ENCODE data around the gene PCLO.
"Not testable (repeated sequence)": the region's sequence is repeated elsewhere in the genome, so short reads cannot be mapped to it uniquely, and the experiment has no call there.

The PCLO gene

DNA sequence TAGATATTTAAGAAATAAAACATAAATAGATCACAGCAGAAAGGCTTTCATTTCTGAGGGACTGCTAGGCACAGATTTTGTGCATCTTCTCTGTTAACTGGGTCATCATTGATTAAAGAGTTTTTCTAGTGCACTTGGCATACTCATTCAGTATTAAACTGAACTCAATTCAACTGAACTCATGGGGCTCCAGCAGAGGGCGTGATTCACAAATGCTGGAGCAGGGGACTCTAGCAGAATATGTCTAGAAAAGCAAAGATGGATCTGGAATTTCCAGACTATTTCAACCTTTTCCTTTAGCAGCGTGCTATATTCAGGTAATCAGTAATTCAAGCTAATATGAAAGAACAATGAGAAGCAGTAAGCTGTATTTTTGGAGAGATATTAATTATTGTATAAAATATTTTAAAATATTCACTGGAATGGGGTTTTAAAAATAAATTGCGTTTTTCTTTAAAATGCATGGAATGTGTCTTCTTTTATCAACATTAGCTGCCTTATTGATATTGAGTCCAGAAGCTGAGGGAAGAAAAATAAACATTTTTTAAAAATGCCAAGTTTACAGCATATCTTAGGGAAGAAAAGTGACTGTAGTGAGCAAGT, 422.3 kb downstream of the PCLO start:
- Mint-ChIP-seq H3K27ac (no peak overlapping the region), H3K36me3 (no peaks in the 10 kb centered on the region), H3K4me1 (no peaks in the 10 kb centered on the region), H3K4me3 (no peak overlapping the region), H3K9me3 (no peaks in the 10 kb centered on the region)
- ATAC-seq: no peak
- no peak for DNase-seq (ENCODE audit: low spot score in 2 of 2)

DNA sequence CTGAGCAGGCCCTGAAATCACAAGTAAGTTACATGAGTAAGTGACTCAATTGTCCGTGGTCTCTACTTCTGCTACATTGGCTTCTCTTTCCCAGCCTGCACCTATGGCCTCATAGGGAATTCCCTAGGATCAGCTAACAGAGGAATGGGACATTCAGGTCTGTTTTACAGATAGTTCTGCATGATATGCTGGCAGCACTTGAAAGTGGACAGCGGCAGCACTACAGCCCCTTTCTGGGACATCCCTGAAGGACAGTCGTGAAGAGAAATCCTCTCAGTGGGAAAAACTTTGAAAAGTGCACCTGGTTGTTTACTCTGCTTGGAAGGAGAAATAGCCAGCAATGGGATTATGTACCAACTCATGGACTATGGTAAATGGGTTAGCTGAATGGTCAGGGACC, 426.1 kb downstream of the PCLO start:
- Mint-ChIP-seq H3K4me1 (no peaks in the 10 kb centered on the region), H3K27ac (no peak overlapping the region), H3K4me3 (no peak overlapping the region), H3K9me3 (no peaks in the 10 kb centered on the region), H3K36me3 (no peaks in the 10 kb centered on the region)
- DNase-seq (ENCODE audit: low spot score in 2 of 2) (no peak), ATAC-seq (no peak)

DNA sequence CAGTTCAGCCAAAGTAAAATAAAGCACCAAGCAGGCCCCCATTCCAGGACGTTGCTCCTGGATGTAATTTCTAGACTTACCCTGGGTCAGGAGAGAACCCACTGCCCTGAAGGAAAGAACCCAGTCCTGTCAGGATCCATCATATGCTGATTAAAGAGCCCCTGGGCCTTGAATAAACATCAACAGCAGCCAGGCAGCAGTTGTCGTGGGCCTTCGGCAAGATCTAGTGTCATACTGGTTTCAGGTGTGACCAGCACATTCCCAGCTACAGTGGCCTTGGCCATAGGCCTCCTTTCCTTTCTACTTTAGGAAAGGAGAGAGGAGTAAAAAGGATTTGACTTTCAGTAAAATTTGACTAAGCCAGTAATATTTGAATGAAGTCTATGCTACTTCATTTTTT, 430.0 kb downstream of the PCLO start:
- Mint-ChIP-seq H3K9me3 (no peaks in the 10 kb centered on the region), H3K4me3 (no peak overlapping the region), H3K4me1 (no peaks in the 10 kb centered on the region), H3K36me3 (no peaks in the 10 kb centered on the region), H3K27ac (no peak overlapping the region)
- ATAC-seq (no peak), DNase-seq (ENCODE audit: low spot score in 2 of 2) (no peak)

DNA sequence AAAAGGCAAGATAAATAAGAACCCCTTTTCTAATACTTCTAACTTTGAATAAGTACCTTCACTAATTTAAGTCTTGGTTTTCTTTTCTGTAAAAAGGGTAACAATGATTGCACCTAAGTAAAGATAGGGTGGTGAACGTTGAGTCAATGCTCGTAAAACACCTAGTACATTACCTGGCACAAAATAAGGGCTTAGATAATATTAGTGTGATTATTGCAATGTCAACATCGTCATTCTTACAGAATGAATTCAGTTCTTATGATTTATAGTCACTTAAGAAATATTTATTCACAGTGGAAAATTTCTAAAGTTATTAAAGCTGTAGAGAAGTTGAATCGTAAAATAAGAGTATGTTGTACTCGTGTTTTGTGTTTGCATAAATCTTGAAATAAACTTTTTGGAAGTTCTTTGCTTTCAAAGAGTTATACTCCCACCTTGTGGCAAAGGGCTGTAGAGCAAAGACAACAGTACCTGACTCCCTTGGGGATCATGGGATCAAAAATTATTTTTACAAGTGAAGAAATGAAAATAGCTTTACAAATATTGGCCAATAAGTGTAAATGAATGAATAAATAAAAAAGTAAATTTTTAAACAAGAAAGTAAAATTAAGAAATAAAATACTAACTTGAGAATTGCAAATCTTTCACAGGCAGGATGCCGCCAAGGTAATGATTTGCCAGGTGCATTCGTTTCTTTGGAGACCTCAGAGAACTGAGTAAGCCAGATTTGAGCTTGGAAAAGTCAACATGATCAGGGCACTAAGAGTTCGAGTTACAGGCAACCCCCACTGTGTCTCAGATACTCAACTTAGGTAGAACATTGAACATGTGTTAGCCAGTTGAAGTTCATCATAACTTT, 433.3 kb downstream of the PCLO start:
- DNase-seq (ENCODE audit: low spot score in 2 of 2) (no peak), ATAC-seq (no peak)
- no peaks in the 10 kb centered on the region for H3K36me3 Mint-ChIP-seq
- no peak overlapping the region for H3K27ac Mint-ChIP-seq
- H3K4me1 Mint-ChIP-seq: no peaks in the 10 kb centered on the region
- H3K4me3 Mint-ChIP-seq: no peak overlapping the region
- no peaks in the 10 kb centered on the region for H3K9me3 Mint-ChIP-seq

DNA sequence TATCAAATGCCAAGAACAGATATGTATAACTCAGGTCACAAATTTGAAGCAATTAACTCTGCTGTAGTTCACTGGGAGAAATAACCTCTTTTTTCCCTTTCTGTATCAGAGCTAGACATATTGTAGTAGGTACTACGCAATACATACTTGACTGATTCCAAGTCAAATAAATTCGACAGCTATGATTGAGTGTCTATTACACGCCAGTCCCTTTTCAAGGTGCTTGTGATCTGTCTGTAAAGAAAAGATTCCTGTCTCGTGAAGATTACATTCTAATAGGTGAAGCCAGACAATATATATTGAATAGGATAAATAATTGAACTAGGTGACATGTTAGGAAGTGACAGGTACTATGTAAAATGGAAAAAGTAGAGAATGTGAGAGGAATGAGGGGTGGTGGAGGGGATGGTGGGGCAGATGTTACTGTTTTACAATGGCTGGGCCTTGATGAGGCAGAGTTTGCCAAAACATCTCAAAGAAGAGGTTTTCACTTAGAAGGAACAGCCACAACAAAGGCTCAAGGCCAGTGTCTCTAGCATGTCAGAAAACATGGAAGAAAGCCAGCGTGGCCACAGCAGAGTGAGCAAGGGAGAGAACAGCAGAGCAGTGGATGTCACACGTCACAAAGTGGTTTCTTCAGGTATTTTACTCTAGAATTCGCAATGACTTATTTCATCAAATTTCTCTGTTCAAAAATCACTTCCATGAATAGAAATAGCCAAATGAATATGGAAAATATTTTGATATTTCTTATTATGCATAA, 436.5 kb downstream of the PCLO start:
- H3K27ac Mint-ChIP-seq: no peak overlapping the region
- no peaks in the 10 kb centered on the region for H3K4me1 Mint-ChIP-seq

DNA sequence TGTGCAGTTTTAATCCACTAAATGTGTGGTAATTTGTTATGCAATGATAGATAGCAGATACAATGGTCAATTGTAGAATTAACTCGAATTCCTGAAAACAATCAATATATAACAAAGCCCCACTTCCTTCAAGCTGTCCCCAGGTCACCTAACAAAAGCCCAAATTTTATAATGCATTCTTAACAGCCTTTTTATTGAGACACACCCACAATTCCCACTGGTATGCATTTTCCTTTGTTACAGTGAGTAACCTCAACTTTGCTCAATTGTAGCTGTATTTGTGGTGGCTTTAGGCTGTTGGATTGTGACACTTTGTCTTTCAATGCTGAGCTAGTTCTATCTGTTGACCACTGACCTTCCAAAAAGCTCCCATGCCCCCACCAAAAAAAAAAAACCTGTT, 439.3 kb downstream of the PCLO start:
- no peaks in the 10 kb centered on the region for H3K9me3 Mint-ChIP-seq
- DNase-seq (ENCODE audit: low spot score in 2 of 2) (no peak), ATAC-seq (no peak)
- H3K4me1 Mint-ChIP-seq: no peaks in the 10 kb centered on the region
- no peak overlapping the region for H3K4me3 Mint-ChIP-seq
- no peak overlapping the region for H3K27ac Mint-ChIP-seq
- H3K36me3 Mint-ChIP-seq: no peaks in the 10 kb centered on the region

More for the DNA sequence above, 436.5 kb downstream of the PCLO start:
- ATAC-seq: no peak
- H3K9me3 Mint-ChIP-seq: no peaks in the 10 kb centered on the region
- no peak for DNase-seq (ENCODE audit: low spot score in 2 of 2)
- H3K36me3 Mint-ChIP-seq: no peaks in the 10 kb centered on the region
- H3K4me3 Mint-ChIP-seq: no peak overlapping the region

DNA sequence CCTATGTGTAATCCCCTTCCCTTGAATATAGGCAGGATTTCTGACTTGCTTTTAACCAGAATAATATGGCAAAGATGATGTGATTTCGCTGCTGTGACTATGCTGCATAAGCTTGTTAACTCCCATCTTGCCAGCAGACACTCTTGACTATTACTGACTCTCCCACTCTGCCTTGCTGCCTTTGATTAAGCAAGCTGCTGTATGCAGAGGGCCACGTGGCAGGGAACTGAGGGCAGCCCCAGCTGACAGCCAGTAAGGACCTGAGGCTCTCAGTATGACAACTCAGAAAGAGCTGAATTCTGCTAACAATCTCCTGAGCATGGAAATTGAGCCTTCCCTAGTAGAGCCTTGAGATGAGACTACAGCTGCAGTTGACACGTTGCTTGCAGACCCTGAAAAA, 439.7 kb downstream of the PCLO start:
- Mint-ChIP-seq H3K4me3 (no peak overlapping the region), H3K9me3 (no peaks in the 10 kb centered on the region), H3K4me1 (no peaks in the 10 kb centered on the region), H3K27ac (no peak overlapping the region), H3K36me3 (no peaks in the 10 kb centered on the region)
- ATAC-seq: peak; percentile 44
- no peak for DNase-seq (ENCODE audit: low spot score in 2 of 2)

DNA sequence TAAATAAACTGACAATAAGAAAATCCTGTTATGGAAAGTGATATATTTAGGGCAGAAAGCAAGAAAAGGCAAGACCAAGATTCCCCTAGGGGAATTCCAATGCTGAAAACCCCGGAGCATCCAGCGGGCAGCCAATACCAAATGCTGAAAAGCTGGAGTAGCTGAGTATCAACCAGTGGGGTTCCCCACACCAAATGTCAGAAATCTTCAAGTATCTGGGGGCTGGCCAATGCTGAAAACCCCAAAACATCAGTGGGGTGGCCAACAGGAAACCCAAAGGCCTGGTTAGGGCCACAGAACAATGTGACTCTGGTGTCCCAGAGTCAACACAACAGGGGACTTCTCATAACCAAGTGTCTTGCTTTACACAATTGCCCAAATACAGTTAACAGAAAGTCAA, 447.3 kb downstream of the PCLO start:
- no peak for DNase-seq (ENCODE audit: low spot score in 2 of 2)
- no peak for ATAC-seq
- Mint-ChIP-seq H3K27ac (no peak overlapping the region), H3K4me3 (no peak overlapping the region), H3K9me3 (no peaks in the 10 kb centered on the region), H3K4me1 (no peaks in the 10 kb centered on the region), H3K36me3 (no peaks in the 10 kb centered on the region)

DNA sequence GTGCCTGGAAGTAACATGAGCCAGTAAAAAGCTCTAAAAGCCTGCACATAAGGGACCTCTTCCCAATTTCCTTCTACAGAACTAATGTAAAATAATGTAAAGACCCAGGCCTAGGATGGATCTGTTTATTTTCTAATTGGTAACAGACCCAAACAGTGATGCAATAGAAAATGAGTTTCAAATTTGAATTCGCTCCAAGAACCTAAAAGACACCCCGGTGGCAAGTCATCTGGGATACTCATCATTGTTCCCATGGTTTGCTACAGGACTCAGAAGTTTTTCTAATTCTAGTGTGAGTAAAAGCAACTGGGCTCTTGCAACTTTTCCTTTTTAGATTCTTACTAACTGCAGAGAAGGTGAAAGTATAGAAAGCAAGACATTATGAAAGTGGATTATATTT, 447.8 kb downstream of the PCLO start:
- Mint-ChIP-seq H3K27ac (no peak overlapping the region), H3K9me3 (no peaks in the 10 kb centered on the region), H3K36me3 (no peaks in the 10 kb centered on the region), H3K4me1 (no peaks in the 10 kb centered on the region), H3K4me3 (no peak overlapping the region)
- ATAC-seq (no peak), DNase-seq (ENCODE audit: low spot score in 2 of 2) (no peak)

DNA sequence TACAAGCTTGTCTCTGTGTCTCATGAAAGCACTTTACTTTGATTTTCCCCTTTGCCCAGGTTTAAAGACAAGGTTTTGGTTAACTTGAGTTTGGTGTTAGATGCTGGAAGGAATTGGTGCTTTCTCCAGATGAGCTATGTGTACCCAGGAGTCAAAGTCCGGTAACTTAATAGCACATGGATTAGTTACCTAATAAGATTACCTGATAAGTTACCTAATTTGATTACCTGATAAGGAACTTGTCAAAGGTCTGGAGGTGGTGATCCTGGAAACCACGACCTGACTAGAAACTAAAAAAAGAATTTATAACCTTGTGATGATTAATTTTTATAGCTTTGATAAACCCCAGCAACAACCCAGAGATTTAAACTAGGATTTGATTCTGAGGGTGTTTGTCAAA, 449.2 kb downstream of the PCLO start:
- no peaks in the 10 kb centered on the region for H3K36me3 Mint-ChIP-seq
- no peak overlapping the region for H3K27ac Mint-ChIP-seq
- no peaks in the 10 kb centered on the region for H3K4me1 Mint-ChIP-seq
- no peaks in the 10 kb centered on the region for H3K9me3 Mint-ChIP-seq
- no peak for ATAC-seq
- DNase-seq (ENCODE audit: low spot score in 2 of 2): no peak
- H3K4me3 Mint-ChIP-seq: no peak overlapping the region

DNA sequence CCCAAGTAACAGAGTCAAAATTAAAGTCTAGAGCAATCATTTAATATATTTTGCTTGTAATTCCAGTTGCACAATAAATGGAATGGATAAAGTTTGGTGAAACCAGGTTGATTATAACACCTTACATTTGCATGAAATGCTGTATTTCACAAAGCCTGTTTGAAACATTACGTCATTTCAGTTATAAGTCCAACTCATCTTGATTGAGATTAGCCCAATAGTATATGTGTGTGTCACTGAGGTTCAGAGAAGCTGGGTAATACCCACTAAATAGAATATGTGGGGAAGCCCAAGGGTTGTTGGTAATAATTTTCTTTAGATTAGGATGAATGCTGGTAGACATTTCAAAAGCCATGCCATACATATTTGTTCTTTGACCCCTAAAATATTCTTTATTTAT, 456.3 kb downstream of the PCLO start:
- H3K4me3 Mint-ChIP-seq; H3K27ac Mint-ChIP-seq; H3K9me3 Mint-ChIP-seq; H3K4me1 Mint-ChIP-seq; DNase-seq (ENCODE audit: low spot score in 2 of 2); ATAC-seq; H3K36me3 Mint-ChIP-seq: not testable (repeated sequence)

DNA sequence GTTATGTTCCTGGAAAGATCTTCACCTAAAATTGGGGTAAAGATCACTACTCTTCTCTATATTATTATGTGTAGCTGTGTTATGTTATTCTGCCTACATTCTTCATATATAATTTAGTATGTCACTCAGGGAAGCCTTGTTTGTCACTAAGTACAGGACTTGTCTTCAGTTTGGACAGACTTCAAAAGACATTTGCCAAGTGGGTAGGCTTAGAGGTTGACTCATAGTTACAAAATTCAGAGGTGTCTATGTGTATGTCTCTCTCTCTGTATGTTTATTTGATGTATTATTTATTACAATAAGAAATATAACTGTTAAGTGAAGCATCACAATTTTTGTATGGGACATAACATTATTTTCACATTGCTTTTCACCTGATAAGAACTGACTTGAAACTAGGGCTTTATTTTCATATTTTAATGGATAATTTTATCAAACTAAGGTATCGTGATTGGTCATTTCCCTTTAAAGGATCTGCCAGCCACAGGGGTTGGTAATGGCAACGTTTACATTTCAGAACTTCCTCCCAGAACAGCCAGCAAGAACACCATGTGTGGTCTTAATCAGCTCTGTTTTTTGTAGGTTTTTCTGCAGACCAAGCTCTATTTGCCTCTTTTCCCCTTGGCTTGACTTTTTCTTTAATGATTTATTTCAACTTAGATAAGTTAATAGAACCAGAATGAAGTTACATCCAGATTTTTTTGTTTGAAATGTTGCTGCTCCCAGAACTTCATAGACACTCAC, 457.0 kb downstream of the PCLO start:
- Mint-ChIP-seq H3K4me1 (no peaks in the 10 kb centered on the region), H3K36me3 (no peaks in the 10 kb centered on the region), H3K27ac (no peak overlapping the region), H3K4me3 (no peak overlapping the region), H3K9me3 (no peaks in the 10 kb centered on the region)
- DNase-seq (ENCODE audit: low spot score in 2 of 2) (no peak), ATAC-seq (no peak)

DNA sequence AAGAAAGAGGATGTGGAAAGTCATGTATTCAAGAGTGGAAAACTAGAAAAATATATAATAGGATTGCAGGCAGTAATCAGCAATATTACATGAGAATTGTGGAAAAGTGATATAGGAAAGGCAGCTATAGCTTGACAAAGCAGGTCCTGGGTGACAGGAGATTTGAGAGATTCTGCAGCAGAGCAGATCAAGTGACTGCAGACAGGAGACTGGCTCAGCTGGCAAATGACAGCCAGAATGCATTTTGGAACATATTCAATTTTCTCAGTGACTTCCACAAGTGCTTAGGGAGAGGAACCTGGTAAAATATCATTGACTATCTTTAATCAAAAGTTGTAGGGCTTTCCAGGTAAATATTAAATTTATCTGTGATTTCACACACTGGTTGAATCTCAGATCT, 458.6 kb downstream of the PCLO start:
- ATAC-seq: no peak

More for the DNA sequence above, 458.6 kb downstream of the PCLO start:
- H3K9me3 Mint-ChIP-seq: no peaks in the 10 kb centered on the region
- no peak overlapping the region for H3K27ac Mint-ChIP-seq
- no peaks in the 10 kb centered on the region for H3K36me3 Mint-ChIP-seq
- no peaks in the 10 kb centered on the region for H3K4me1 Mint-ChIP-seq
- H3K4me3 Mint-ChIP-seq: no peak overlapping the region
- no peak for DNase-seq (ENCODE audit: low spot score in 2 of 2)

Data from stimulated activated effector memory CD8-positive, alpha-beta T cell treated with anti-CD3 and anti-CD28 coated beads, Interleukin-12 subunit alpha, Interleukin-12 subunit beta, amount 100 ng/mL, for 72 hours (primary cell).